ENCODE measurements around the gene GULP1. TPM values are rescaled to one million over a fixed set of nuclear protein-coding genes. Genes with fewer than 3 reads are reported as not detected.
A peak's percentile ranks its signal among the peaks of the same experiment; 100 is the strongest.

GULP1 gene
- total and polyA plus RNA-seq, 2 of the 13 experiments (the other 11 are each of a cell fraction or from before 2014, with no cell fraction given): 0.15 TPM; not detected in 1

GRCh38 chr2:188365058-188365641 lies 73.5 kb downstream of the GULP1 start:
- BruUV-seq (replicated peaks): no TSS peak
- H3K4me2 ChIP-seq (ENCODE audit: low read depth, low read length): no peak overlapping the region
- in situ Hi-C loops (cut with HindIII; ENCODE audit: extremely low pct_ligation_motif_present, low pct_unique_long_range_greater_than_20kb) (no loop called here), intact Hi-C loops (cut with micrococcal nuclease; ENCODE audit: unreplicated experiment) (loop anchor here (5.0 kb wide), 1 partner anchor 73 kb away; the partner anchor contains the start of gene GULP1)
- no peak overlapping the region for H3K9ac ChIP-seq (ENCODE audit: insufficient read depth, low read depth, low read length)
- no peak overlapping the region for H2AFZ ChIP-seq (ENCODE audit: low read length)
- no peaks in the 10 kb centered on the region for H3K4me1 ChIP-seq (ENCODE audit: insufficient read depth, low read length)
- no peak overlapping the region for H3K4me3 ChIP-seq (replicated peaks in 1 of 3; ENCODE audit: insufficient read depth in 1 of 3, low read depth in 2 of 3, low read length in 3 of 3)
- H3K79me2 ChIP-seq (ENCODE audit: insufficient read depth, low read length): no peaks in the 10 kb centered on the region
- FAIRE-seq (no peak), DNase-seq (ENCODE audit: low spot score) (no peak), ATAC-seq (no peak)
- ChIA-PET POLR2A (no interaction called here), CTCF (ENCODE audit: low intra/inter-chr PET ratio, low total read pairs) (no interaction called here)
- H3K36me3 ChIP-seq (replicated peaks in 1 of 2; ENCODE audit: control insufficient read depth in 1 of 2, insufficient read depth in 2 of 2, low read length in 2 of 2): no peaks in the 10 kb centered on the region
- no peak overlapping the region for H3K27ac ChIP-seq (ENCODE audit: extremely low read length, insufficient read depth, low read length)
- H4K20me1 ChIP-seq (ENCODE audit: insufficient read depth, low read length): no peaks in the 10 kb centered on the region
- H3K9me3 ChIP-seq (ENCODE audit: low read length): no peaks in the 10 kb centered on the region
- H3K27me3 ChIP-seq (ENCODE audit: control insufficient read depth in 1 of 2, insufficient read depth in 2 of 2, low read length in 2 of 2): no peaks in the 10 kb centered on the region
- TF ChIP-seq MEIS1 (CRISPR knock-in tag; IDR thresholded peaks at IDR 0.05; ENCODE audit: borderline replicate concordance): no peak
- no peak for TF ChIP-seq HMGA1 (CRISPR knock-in tag; conservative IDR thresholded peaks at IDR 0.05)
- TF ChIP-seq MYNN (CRISPR knock-in tag; IDR thresholded peaks at IDR 0.05; ENCODE audit: low read depth): no peak
- no peak for TF ChIP-seq HNRNPH1 (optimal IDR thresholded peaks at IDR 0.05; ENCODE audit: low read depth, low read length)
- no peak for TF ChIP-seq THAP11 (CRISPR knock-in tag; IDR thresholded peaks at IDR 0.05)
- TF ChIP-seq MAFK (conservative IDR thresholded peaks at IDR 0.05 in 1 of 2, IDR thresholded peaks at IDR 0.05 in 1 of 2; ENCODE audit: low read length in 2 of 2): peak; percentile 87 to 92
- peak; percentile 86 for TF ChIP-seq MAFF (IDR thresholded peaks at IDR 0.05; ENCODE audit: low read depth, low read length)
- TF ChIP-seq ZNF691 (CRISPR knock-in tag; IDR thresholded peaks at IDR 0.05; ENCODE audit: borderline replicate concordance, low read depth): no peak
- TF ChIP-seq CERS6 (CRISPR knock-in tag; IDR thresholded peaks at IDR 0.05): no peak
- TF ChIP-seq ATF4 (CRISPR knock-in tag; IDR thresholded peaks at IDR 0.05): no peak
- TF ChIP-seq CC2D1A (CRISPR knock-in tag; IDR thresholded peaks at IDR 0.05): no peak
- no peak for TF ChIP-seq FOXA3 (CRISPR knock-in tag; IDR thresholded peaks at IDR 0.05)
- TF ChIP-seq HMGXB3 (CRISPR knock-in tag; IDR thresholded peaks at IDR 0.05; ENCODE audit: borderline replicate concordance): no peak
- no peak for TF ChIP-seq NONO (IDR thresholded peaks at IDR 0.05)
- TF ChIP-seq NONO (CRISPR knock-in tag; conservative IDR thresholded peaks at IDR 0.05): no peak

All from HepG2 (cell line).